Measurements from ENCODE around the gene HCN1. TPM values are rescaled to one million over a fixed set of nuclear protein-coding genes. Genes with fewer than 3 reads are reported as not detected.

Gene HCN1
- total RNA-seq, 2 donors from 2014 or later: 0.07 to 0.11 TPM

- H3K27me3 ChIP-seq: no peaks in the 10 kb centered on the region
- H3K36me3 ChIP-seq: no peaks in the 10 kb centered on the region
- no peak for DNase-seq
- H3K9ac ChIP-seq (ENCODE audit: low read depth in 2 of 2, low read length in 2 of 2): no peak overlapping the region
- H3K4me3 ChIP-seq: no peak overlapping the region
- no peaks in the 10 kb centered on the region for H3K4me1 ChIP-seq
- intact Hi-C loops (cut with DNase I): no loop called here
- no peak for TF ChIP-seq CTCF (IDR thresholded peaks at IDR 0.05)
- no peak overlapping the region for H3K27ac ChIP-seq
- no peaks in the 10 kb centered on the region for H3K9me3 ChIP-seq
Observed at GRCh38 chr5:45271626-45272025, 424.6 kb downstream of the HCN1 start.

DNA sequence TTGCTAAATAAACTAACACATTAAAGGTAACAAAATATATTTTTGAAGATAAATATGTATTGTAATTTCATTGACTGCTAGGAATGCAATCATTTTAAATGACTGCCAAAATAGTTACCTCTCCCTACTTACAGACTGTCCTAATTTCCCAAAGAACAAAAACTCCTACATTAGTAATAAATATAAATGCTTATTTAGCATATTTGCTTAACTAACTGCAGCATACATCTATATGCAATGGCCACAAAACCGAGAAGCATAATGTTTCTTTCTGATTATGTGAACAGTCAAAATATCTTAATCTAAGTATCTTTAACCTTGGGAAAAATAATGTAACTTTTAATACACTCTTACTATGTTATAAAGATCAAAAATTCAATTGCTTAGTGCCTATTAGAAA, 431.7 kb downstream of the HCN1 start:
- no peak overlapping the region for H3K4me3 ChIP-seq
- TF ChIP-seq CTCF (IDR thresholded peaks at IDR 0.05): no peak
- no peaks in the 10 kb centered on the region for H3K36me3 ChIP-seq
- intact Hi-C loops (cut with DNase I): no loop called here
- H3K9me3 ChIP-seq: no peaks in the 10 kb centered on the region
- H3K27ac ChIP-seq: no peak overlapping the region
- H3K27me3 ChIP-seq: no peaks in the 10 kb centered on the region
- H3K9ac ChIP-seq (ENCODE audit: low read depth in 2 of 2, low read length in 2 of 2): no peak overlapping the region
- no peaks in the 10 kb centered on the region for H3K4me1 ChIP-seq
- no peak for DNase-seq

GRCh38 chr5:45262061-45262590, 434.1 kb downstream of the HCN1 start:
- no peaks in the 10 kb centered on the region for H3K4me1 ChIP-seq
- no peaks in the 10 kb centered on the region for H3K27me3 ChIP-seq
- no peak overlapping the region for H3K27ac ChIP-seq
- no peak for TF ChIP-seq CTCF (IDR thresholded peaks at IDR 0.05)
- intact Hi-C loops (cut with DNase I): no loop called here
- DNase-seq: no peak
- H3K9ac ChIP-seq (ENCODE audit: low read depth in 2 of 2, low read length in 2 of 2): no peak overlapping the region
- no peaks in the 10 kb centered on the region for H3K9me3 ChIP-seq
- H3K4me3 ChIP-seq: no peak overlapping the region
- H3K36me3 ChIP-seq: no peaks in the 10 kb centered on the region

DNA sequence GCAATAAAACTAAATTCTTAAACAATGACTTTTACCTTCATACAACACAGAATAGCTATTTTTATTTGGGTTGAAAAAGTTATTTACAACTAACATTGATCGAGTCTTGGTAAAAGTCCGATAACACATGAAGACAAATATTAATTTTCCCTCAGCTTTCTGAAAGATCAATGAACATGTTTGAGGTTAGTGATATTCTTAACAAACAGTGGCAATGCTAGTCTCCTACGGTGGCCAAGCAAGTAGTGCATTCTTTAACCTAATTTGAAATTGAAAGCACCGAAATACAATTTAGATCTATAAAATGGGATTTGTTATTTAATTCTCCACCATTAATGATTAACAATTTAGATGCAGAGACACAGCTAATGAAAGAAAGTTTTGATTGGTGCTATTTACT, 435.1 kb downstream of the HCN1 start:
- TF ChIP-seq CTCF (IDR thresholded peaks at IDR 0.05): no peak
- intact Hi-C loops (cut with DNase I): no loop called here

DNA sequence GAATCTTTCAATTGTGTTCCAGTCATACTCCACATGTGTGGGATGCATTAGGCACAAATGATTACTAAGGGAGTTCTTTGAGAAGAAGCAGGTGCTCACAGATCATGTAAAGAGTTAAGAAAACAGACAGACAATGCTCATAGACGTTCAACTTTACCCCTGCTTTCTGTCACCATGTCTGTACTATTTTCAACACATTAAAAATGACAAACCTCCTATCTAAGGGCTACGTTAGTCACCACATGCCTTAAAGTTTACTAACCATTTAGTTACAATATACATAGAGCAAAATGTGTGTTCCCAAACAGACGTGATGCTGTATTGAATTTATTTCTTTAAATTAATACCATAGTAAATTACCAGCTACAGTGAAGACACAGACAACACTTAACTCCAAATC, 435.9 kb downstream of the HCN1 start:
- H3K4me1 ChIP-seq: no peaks in the 10 kb centered on the region
- DNase-seq: no peak
- H3K36me3 ChIP-seq: no peaks in the 10 kb centered on the region
- H3K27me3 ChIP-seq: no peaks in the 10 kb centered on the region
- H3K9me3 ChIP-seq: no peaks in the 10 kb centered on the region
- no peak for TF ChIP-seq CTCF (IDR thresholded peaks at IDR 0.05)
- no peak overlapping the region for H3K4me3 ChIP-seq
- H3K9ac ChIP-seq (ENCODE audit: low read depth in 2 of 2, low read length in 2 of 2): no peak overlapping the region
- intact Hi-C loops (cut with DNase I): no loop called here
- H3K27ac ChIP-seq: no peak overlapping the region

More for the DNA sequence above, 435.1 kb downstream of the HCN1 start:
- no peaks in the 10 kb centered on the region for H3K27me3 ChIP-seq
- no peaks in the 10 kb centered on the region for H3K36me3 ChIP-seq
- H3K9me3 ChIP-seq: no peaks in the 10 kb centered on the region
- H3K4me3 ChIP-seq: no peak overlapping the region
- H3K9ac ChIP-seq (ENCODE audit: low read depth in 2 of 2, low read length in 2 of 2): no peak overlapping the region
- H3K27ac ChIP-seq: no peak overlapping the region
- no peak for DNase-seq
- H3K4me1 ChIP-seq: no peaks in the 10 kb centered on the region
